Activated CD8-positive, alpha-beta T cell treated with anti-CD3 and anti-CD28 coated beads, Interleukin-2, amount 10 ng/mL, durations not matched to agents 7 days and 5 days (primary cell): ENCODE results near the gene PPP1R2. TPM values are rescaled to one million over a fixed set of nuclear protein-coding genes. Genes with fewer than 3 reads are reported as not detected.

Experiments used
- ATAC-seq: fragments of 150-1000 bp; cut with Tn5 transposase; one replicate; pipeline ENCODE4 v1.10.0; 2021; ENCODE audit warnings: moderate library complexity
- CTCF ChIA-PET: fragments of 350-600 bp; sonication (Branson Sonifier 250); formaldehyde crosslinking; loops from one replicate; lab custom pipeline; 2021; ENCODE audit warnings: antibody characterized with exemption; lab: Charles Lee
- POLR2A ChIA-PET: fragments of 350-600 bp; sonication (Branson Sonifier 250); formaldehyde crosslinking; loops from one replicate; lab custom pipeline; 2021; ENCODE audit warnings: antibody characterized with exemption; lab: Charles Lee
- DNase-seq: peaks from one replicate; pipeline ENCODE4 v3.0.0-alpha.2; 2020
- H3K27ac Mint-ChIP-seq: one replicate; pipeline ENCODE4 v1.8.0; 2021; ENCODE audit warnings: mild to moderate bottlenecking, mixed read lengths
- H3K27me3 Mint-ChIP-seq: one replicate; pipeline ENCODE4 v1.8.0; 2021; ENCODE audit warnings: low read depth, mixed read lengths
- H3K36me3 Mint-ChIP-seq: one replicate; pipeline ENCODE4 v1.8.0; 2021; ENCODE audit warnings: low read depth, mixed read lengths
- H3K4me1 Mint-ChIP-seq: one replicate; pipeline ENCODE4 v1.8.0; 2021; ENCODE audit warnings: low read depth, mixed read lengths
- H3K4me3 Mint-ChIP-seq: one replicate; pipeline ENCODE4 v1.8.0; 2021; ENCODE audit warnings: mild to moderate bottlenecking, mixed read lengths
- H3K9me3 Mint-ChIP-seq: one replicate; pipeline ENCODE4 v1.8.0; 2022; ENCODE audit warnings: mixed read lengths; ENCODE audit not compliant: insufficient read depth
- total RNA-seq, 2 experiments: library from RNA; stranded (reverse); gene quantifications; one replicate each; pipeline ENCODE4 v1.2.3, GENCODE V29; 2021

PPP1R2 gene
- total RNA-seq, 2 experiments from 2014 or later: 72.0 to 72.6 TPM

DNA sequence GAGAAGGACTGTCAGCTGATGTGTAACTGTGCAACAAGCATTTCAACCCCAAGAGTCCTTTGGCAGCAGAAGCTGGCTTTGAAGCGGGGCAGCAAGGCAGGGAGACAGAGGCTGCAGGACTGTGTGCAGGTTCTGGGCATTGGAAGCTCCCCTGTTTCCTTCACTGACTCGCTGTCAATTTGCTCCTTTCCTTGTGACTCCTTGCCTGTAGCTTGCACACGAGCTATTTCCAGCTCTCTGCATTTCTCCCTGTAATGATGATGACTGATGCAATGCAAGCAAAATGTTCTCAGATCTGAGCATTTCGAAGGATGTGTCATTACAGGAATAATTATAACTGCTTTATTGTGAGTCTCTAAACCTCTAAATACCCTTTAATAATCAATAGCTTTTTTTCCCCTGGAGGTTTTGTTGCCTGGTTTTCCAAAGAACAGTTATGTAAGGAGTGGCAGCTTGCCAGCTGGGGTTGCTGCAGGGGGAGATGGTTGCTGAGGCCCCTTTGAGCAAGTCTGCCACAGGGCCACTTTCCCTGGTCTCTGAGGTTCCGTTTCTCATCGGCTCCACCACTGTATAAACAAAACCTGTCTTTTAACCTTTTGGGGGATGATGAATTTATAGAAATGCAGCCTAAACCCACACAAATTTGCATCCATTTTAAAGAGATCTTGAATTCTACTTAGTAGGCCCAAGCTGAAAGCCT lies 37.8 kb upstream of the PPP1R2 start:
- CTCF ChIA-PET: interaction anchor here (1.3 kb wide), 1 partner anchor 27 kb away, joined by 4 read pairs; no protein-coding TSS in a partner anchor
- peaks cover 11% of the 10 kb centered on the region for H3K4me1 Mint-ChIP-seq
- no peaks in the 10 kb centered on the region for H3K9me3 Mint-ChIP-seq
- no peak overlapping the region for H3K4me3 Mint-ChIP-seq
- H3K27me3 Mint-ChIP-seq: peaks cover 2% of the 10 kb centered on the region
- H3K27ac Mint-ChIP-seq: no peak overlapping the region
- POLR2A ChIA-PET: interaction anchor here (1.7 kb wide), 1 partner anchor 31 kb away, joined by 5 read pairs; no protein-coding TSS in a partner anchor
- DNase-seq (no peak), ATAC-seq (no peak)
- H3K36me3 Mint-ChIP-seq: no peaks in the 10 kb centered on the region

DNA sequence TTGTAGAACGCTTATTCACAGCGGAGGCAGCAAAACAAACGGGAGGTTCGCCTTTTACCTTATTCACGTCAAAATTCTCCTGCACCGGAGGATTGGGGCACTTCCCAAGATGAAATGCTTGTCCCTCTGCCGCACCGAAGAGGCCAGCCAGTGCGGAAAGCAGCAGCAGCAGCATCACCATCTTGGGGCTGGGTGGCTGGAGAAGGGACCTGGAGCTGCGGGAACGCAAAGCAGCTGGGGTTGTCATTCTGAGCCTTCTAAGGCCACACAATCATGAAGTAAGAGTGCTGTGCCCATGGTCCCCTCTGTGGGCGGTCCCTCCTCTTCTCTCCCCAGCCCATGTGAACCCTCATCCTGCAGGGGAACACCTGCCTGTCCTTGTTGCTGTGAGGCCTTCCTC lies 36.2 kb upstream of the PPP1R2 start:
- peaks cover 4% of the 10 kb centered on the region for H3K4me1 Mint-ChIP-seq
- H3K27ac Mint-ChIP-seq: no peak overlapping the region
- ChIA-PET CTCF (no interaction called here), POLR2A (no interaction called here)
- ATAC-seq (no peak), DNase-seq (no peak)
- H3K27me3 Mint-ChIP-seq: peaks cover 2% of the 10 kb centered on the region
- H3K36me3 Mint-ChIP-seq: no peaks in the 10 kb centered on the region
- H3K4me3 Mint-ChIP-seq: no peak overlapping the region
- no peaks in the 10 kb centered on the region for H3K9me3 Mint-ChIP-seq

DNA sequence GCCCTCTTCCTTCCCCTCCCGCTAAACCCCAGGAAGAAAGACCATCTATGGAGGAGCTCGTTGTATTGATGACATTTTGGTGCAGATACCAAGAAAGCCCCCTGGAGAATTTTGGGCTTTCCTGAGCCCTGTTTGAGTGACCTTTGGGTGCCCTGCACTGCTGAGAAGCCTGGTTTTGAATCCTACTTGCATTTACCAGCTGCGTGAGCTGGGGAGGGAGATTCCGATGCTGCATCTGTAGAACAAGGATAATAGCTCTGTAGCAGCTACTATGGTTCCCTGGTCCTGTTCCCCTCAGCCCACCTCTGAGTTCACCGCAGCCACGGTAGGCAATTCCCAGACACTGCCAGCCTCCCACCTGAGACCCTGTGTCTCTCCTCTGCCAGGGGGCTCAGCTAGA lies 35.4 kb upstream of the PPP1R2 start:
- Mint-ChIP-seq H3K27me3 (peaks cover 2% of the 10 kb centered on the region), H3K36me3 (no peaks in the 10 kb centered on the region), H3K27ac (no peak overlapping the region), H3K9me3 (no peaks in the 10 kb centered on the region), H3K4me1 (peaks cover 1% of the 10 kb centered on the region), H3K4me3 (no peak overlapping the region)
- CTCF ChIA-PET: no interaction called here
- DNase-seq (no peak), ATAC-seq (no peak)
- POLR2A ChIA-PET: no interaction called here

DNA sequence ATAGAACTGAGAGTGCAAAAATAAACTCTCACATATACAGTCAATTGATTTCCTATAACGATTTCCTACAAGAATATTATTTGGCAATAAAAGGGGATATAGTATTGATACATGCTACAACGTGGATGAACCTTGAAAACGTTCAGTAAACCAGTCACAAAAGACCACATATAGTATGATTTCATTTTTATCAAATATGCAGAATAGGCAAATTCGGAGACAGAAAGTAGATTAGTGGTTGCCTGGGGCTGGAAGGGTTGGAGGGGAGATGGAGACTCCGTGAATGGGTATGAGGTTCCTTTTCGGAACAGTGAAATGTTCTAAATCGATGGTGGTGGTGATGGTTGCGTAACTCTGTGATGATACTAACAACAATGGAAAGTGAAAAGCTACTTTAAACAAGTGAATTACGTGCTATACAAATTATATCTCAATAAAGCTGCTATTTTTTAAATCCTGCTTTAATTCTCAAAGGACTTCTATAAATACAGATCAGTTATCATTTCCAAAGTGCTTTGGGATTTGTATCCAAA lies 34.6 kb upstream of the PPP1R2 start:
- ATAC-seq (no peak), DNase-seq (no peak)
- Mint-ChIP-seq H3K27me3 (peaks cover 2% of the 10 kb centered on the region), H3K4me3 (no peak overlapping the region), H3K9me3 (no peaks in the 10 kb centered on the region), H3K27ac (no peak overlapping the region), H3K36me3 (no peaks in the 10 kb centered on the region), H3K4me1 (no peaks in the 10 kb centered on the region)
- POLR2A ChIA-PET: no interaction called here
- CTCF ChIA-PET: interaction anchor here (0.8 kb wide), 1 partner anchor 18 kb away, joined by 3 read pairs; no protein-coding TSS in a partner anchor

DNA sequence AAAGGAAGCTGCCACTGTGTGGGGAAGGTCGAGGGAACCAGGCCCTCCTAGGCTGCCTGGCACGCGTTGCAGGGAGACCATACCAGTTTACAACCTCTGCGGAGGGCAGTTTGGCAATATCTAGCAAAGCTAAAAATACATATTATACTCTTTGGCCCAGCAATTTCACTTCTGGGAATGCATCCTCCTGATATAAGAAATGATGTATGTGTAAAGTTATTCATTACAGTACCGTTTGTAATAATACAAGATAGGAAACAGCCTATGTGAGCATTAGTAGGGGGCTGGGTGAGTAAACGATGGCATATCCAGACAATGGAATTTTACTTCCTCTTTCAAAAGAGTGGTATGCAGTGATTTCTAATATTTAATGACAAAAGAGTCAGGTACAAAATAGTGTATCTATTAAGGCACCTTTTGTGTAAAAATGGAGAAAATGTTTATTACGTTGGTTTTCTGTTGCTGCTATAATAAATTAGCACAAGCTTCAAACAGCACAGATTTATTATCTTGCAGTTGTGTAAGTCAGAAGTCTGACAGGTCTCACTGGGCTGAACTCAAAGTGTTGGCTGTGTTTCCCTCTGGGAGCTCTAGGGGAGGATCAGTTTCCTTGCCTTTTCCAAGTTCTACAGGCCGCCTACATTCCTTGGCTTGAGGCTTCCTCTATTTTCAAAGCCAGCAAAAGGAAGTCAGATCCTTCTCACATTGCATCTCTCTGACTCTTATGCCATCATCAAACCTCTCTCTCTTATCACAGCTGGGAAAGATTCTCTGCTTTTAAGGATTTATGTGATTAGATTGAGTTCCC lies 31.6 kb upstream of the PPP1R2 start:
- ChIA-PET POLR2A (no interaction called here), CTCF (no interaction called here)
- H3K27ac Mint-ChIP-seq: no peak overlapping the region
- DNase-seq (no peak), ATAC-seq (no peak)
- H3K36me3 Mint-ChIP-seq: no peaks in the 10 kb centered on the region
- peaks cover 2% of the 10 kb centered on the region for H3K27me3 Mint-ChIP-seq
- H3K9me3 Mint-ChIP-seq: no peaks in the 10 kb centered on the region
- H3K4me3 Mint-ChIP-seq: no peak overlapping the region
- peaks cover 9% of the 10 kb centered on the region for H3K4me1 Mint-ChIP-seq

DNA sequence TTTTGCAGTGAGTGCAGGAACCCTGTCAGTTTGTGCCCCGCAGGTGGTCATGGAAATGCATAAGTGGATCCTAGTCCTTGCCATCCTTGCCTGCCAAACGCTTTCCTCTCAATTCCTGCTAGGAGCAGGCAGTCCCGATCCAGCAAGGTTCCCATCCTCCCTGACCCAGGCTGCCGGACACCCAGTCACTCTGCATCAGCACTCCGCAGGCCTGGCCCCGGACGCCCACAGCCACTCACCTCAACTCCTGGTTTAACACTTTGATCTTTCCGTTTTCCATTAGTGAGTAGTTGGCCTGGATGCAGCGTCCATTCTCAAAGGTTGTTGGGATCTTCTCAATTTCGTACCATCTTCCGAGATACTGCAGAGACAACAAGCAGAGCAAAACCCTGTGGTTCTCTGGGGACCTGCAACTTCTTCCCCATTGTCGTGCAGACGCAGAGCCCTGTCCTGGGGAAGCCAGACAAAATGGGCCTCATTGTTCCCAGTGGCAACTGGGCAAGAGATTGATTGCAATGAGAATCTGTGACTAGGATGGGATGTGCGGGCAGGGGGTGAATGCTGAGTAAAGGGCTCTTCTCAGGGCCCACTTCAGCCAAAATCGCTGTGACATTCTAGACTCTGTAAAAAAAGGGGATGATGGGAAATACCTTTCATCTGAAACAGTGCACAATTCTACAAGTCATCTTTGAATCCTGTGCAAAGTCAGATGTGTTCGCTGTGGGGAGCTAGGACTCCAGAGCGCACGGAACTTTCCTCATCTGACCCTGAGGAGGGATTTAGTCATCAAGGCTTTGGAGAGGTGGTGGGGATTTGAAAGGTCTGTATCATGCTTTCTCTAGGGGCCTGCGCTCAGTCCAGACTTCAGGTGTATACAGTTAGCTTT lies 30.7 kb upstream of the PPP1R2 start:
- peaks cover 2% of the 10 kb centered on the region for H3K27me3 Mint-ChIP-seq

DNA sequence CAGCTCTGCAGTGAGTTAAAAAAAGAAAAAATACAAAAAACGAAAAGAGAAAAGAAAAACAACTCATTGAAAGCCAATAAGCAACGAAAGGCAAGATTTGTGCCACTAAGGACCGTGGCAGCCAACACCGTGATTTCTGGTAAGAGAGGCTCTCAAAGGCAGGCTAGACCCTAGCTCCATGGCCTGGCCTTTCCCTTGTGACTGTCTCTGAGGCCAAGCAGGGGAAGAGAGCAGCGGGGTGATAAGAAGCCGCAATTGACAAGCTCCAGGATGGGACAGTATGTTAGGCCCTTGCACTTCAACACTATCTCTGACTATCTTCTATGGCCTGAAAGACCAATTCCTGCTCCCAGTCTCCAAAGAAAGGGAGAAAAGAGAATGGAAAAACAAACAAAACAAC lies 28.2 kb upstream of the PPP1R2 start:
- POLR2A ChIA-PET: no interaction called here
- no peak overlapping the region for H3K27ac Mint-ChIP-seq
- CTCF ChIA-PET: interaction anchor here (1.1 to 1.7 kb wide), 2 partner anchors 11 to 12 kb away, joined by 4 to 8 read pairs; partner anchors contain the start of gene APOD
- H3K36me3 Mint-ChIP-seq: no peaks in the 10 kb centered on the region
- no peak for ATAC-seq
- H3K4me3 Mint-ChIP-seq: no peak overlapping the region
- no peaks in the 10 kb centered on the region for H3K9me3 Mint-ChIP-seq
- H3K4me1 Mint-ChIP-seq: peaks cover 22% of the 10 kb centered on the region
- DNase-seq: no peak
- H3K27me3 Mint-ChIP-seq: peaks cover 2% of the 10 kb centered on the region

More for the DNA sequence above, 30.7 kb upstream of the PPP1R2 start:
- ATAC-seq: no peak
- H3K4me1 Mint-ChIP-seq: peaks cover 10% of the 10 kb centered on the region
- no peak for DNase-seq
- POLR2A ChIA-PET: no interaction called here
- H3K9me3 Mint-ChIP-seq: no peaks in the 10 kb centered on the region
- H3K4me3 Mint-ChIP-seq: no peak overlapping the region
- CTCF ChIA-PET: interaction anchor here (1.3 kb wide), 1 partner anchor 23 kb away, joined by 3 read pairs; no protein-coding TSS in a partner anchor
- H3K36me3 Mint-ChIP-seq: no peaks in the 10 kb centered on the region
- H3K27ac Mint-ChIP-seq: no peak overlapping the region

DNA sequence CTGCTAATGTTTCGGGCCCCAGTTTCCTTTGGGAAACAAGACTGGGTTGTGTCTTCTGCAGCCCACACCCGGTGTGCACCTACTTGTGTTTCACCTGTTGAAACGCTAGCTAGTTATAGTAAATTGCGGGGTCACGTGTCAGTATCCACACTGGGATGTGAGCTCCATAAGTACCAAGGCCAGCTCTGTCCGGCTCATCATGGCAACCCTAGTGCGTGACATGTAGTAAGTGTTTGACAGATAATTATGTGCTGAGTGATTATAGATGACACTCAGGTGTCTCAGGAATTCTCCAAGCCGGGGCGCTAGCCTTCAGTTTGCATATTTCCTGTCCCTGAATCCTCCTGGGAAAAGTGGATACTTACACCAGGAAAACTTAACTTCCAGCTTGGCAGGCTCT lies 27.8 kb upstream of the PPP1R2 start:
- peaks cover 22% of the 10 kb centered on the region for H3K4me1 Mint-ChIP-seq
- no peaks in the 10 kb centered on the region for H3K36me3 Mint-ChIP-seq
- H3K4me3 Mint-ChIP-seq: no peak overlapping the region
- peaks cover 2% of the 10 kb centered on the region for H3K27me3 Mint-ChIP-seq
- H3K27ac Mint-ChIP-seq: no peak overlapping the region
- ChIA-PET POLR2A (no interaction called here), CTCF (interaction anchor here (1.1 to 1.7 kb wide), 2 partner anchors 11 to 13 kb away, joined by 4 to 8 read pairs; partner anchors contain the start of gene APOD)
- DNase-seq: no peak
- no peak for ATAC-seq
- no peaks in the 10 kb centered on the region for H3K9me3 Mint-ChIP-seq

DNA sequence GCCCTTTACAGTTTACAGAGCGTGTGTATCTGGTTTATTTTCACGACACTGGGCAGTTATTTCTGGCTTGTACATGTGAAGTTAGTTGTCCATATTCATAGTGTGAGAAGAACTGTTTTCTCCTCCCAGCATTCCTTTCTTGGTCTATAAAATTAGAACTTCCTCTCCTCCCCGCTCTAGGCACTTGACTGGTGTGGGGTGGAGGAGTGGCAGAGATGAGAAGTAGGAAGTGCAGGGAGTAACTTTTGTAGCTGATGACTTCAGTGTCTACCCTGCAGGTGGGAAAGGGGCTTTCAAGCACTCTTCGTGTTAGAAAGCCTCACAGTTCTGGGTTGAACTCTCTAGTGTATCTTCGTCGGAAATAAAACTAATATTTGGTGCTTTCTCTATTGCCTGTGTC lies 27.2 kb upstream of the PPP1R2 start:
- ATAC-seq (no peak), DNase-seq (no peak)
- no peaks in the 10 kb centered on the region for H3K36me3 Mint-ChIP-seq
- POLR2A ChIA-PET: no interaction called here
- no peak overlapping the region for H3K4me3 Mint-ChIP-seq
- CTCF ChIA-PET: interaction anchor here (1.7 kb wide), 1 partner anchor 10 kb away, joined by 8 read pairs; no protein-coding TSS in a partner anchor
- peaks cover 22% of the 10 kb centered on the region for H3K4me1 Mint-ChIP-seq
- no peak overlapping the region for H3K27ac Mint-ChIP-seq
- peaks cover 2% of the 10 kb centered on the region for H3K27me3 Mint-ChIP-seq
- no peaks in the 10 kb centered on the region for H3K9me3 Mint-ChIP-seq

DNA sequence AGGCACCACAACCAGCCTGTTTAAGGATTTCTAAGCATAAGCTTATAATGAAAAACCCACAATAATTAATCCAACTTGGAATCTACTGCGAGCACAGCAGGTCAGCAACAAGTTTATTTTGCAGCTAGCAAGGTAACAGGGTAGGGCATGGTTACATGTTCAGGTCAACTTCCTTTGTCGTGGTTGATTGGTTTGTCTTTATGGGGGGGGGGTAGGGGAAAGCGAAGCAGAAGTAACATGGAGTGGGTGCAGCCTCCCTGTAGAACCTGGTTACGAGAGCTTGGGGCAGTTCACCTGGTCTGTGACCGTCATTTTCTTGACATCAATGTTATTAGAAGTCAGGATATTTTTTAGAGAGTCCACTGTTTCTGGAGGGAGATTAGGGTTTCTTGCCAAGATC lies 25.5 kb upstream of the PPP1R2 start:
- Mint-ChIP-seq H3K4me3 (no peak overlapping the region), H3K36me3 (no peaks in the 10 kb centered on the region), H3K9me3 (no peaks in the 10 kb centered on the region), H3K27me3 (peaks cover 2% of the 10 kb centered on the region), H3K27ac (no peak overlapping the region), H3K4me1 (peaks cover 22% of the 10 kb centered on the region)
- no peak for DNase-seq
- ChIA-PET POLR2A (no interaction called here), CTCF (no interaction called here)
- ATAC-seq: no peak

DNA sequence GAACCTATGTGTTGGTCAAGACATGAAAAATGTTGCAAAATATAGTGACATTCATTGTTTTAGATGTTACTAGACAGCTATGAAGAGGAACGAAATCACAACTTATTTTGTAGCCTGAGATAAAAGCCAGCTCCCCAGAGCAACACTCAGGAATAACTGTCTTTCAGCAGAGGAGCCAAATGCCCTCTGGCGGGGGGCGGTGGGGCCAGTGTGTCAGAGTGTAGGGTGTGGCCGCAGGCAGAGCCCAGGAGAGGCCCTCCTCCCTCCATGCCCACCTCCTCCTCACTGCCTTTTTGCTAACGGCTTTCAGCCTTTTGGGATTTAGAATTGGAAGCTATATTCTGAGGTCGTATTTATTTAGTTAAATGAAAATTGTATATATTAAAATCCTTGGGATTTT lies 23.7 kb upstream of the PPP1R2 start:
- no peaks in the 10 kb centered on the region for H3K36me3 Mint-ChIP-seq
- no peak overlapping the region for H3K4me3 Mint-ChIP-seq
- ATAC-seq (no peak), DNase-seq (no peak)
- ChIA-PET CTCF (interaction anchor here (1.0 to 1.9 kb wide), 4 partner anchors 8 to 284 kb away, joined by 3 to 7 read pairs (median 4); partner anchors contain the start of gene APOD), POLR2A (no interaction called here)
- H3K9me3 Mint-ChIP-seq: no peaks in the 10 kb centered on the region
- no peak overlapping the region for H3K27ac Mint-ChIP-seq
- H3K4me1 Mint-ChIP-seq: peaks cover 28% of the 10 kb centered on the region
- H3K27me3 Mint-ChIP-seq: peaks cover 2% of the 10 kb centered on the region
